Loucy (cell line): ENCODE results near the gene WSCD1.

Source experiments
- CTCF ChIP-seq: fragments of 200-600 bp; sonication (generic); conservative IDR thresholded peaks from 2 replicates; pipeline ENCODE4 v1.5.1; 2014; ENCODE audit warnings: mild to moderate bottlenecking, antibody characterized with exemption, low read length
- EZH2phosphoT487 ChIP-seq: fragments of 200-600 bp; IDR thresholded peaks from 2 replicates; pipeline ENCODE4 v1.6.1; 2018; ENCODE audit warnings: antibody characterized with exemption, mild to moderate bottlenecking, moderate library complexity, borderline replicate concordance

GRCh38 chr17:6075050-6075449 is 4.9 kb downstream of the WSCD1 start:
- TF ChIP-seq CTCF, result no peak
- no peak for TF ChIP-seq EZH2phosphoT487
